Natural killer cell (primary cell): Measurements from ENCODE around the gene PUS7L. TPM values are rescaled to one million over a fixed set of nuclear protein-coding genes. Genes with fewer than 3 reads are reported as not detected.
"Not testable (repeated sequence)": the region's sequence is repeated elsewhere in the genome, so short reads cannot be mapped to it uniquely, and the experiment has no call there.

Experiments used
- ATAC-seq, 3 donors: fragments of 150-1000 bp in 2 of 3; fragments of 200-7000 bp in 1 of 3; cut with Tn5 transposase; 1 replicate in 1 of 3; 2 replicates in 2 of 3; pipeline ENCODE4 v1.10.0; 2021; ENCODE audit warnings: mild to moderate bottlenecking in 2 of 3, moderate library complexity in 2 of 3
- DNase-seq, 2 donors: peaks; one replicate each; pipeline versions ENCODE4 v3.0.0 to v3.0.0-alpha.2; 2013 to 2021; ENCODE audit warnings: mixed read lengths in 1 of 2
- H3K27ac ChIP-seq: one replicate; pipeline ENCODE4 v1.5.1; 2013; ENCODE audit warnings: mild to moderate bottlenecking, low read length
- H3K27me3 ChIP-seq: one replicate; pipeline ENCODE4 v1.6.1; 2013; ENCODE audit warnings: low read length; ENCODE audit not compliant: control insufficient read depth, insufficient read depth
- H3K36me3 ChIP-seq: one replicate; pipeline ENCODE4 v1.6.1; 2013; ENCODE audit warnings: low read length; ENCODE audit not compliant: control insufficient read depth, insufficient read depth
- H3K4me1 ChIP-seq: one replicate; pipeline ENCODE4 v1.6.1; 2013; ENCODE audit warnings: low read length; ENCODE audit not compliant: control insufficient read depth, insufficient read depth
- H3K4me3 ChIP-seq: one replicate; pipeline ENCODE4 v1.5.1; 2013; ENCODE audit warnings: low read length
- H3K9me3 ChIP-seq: one replicate; pipeline ENCODE4 v1.6.1; 2013; ENCODE audit warnings: low read length; ENCODE audit not compliant: control insufficient read depth, insufficient read depth
- H3K27ac Mint-ChIP-seq, 2 donors: one replicate each; pipeline ENCODE4 v1.8.0; 2022; ENCODE audit warnings: mild to moderate bottlenecking in 2 of 2, mixed read lengths in 2 of 2, moderate library complexity in 1 of 2
- H3K27me3 Mint-ChIP-seq, 2 donors: one replicate each; pipeline ENCODE4 v1.8.0; 2022; ENCODE audit warnings: low read depth in 2 of 2, mixed read lengths in 2 of 2
- H3K36me3 Mint-ChIP-seq: one replicate; pipeline ENCODE4 v1.8.0; 2022; ENCODE audit warnings: mixed read lengths
- H3K4me1 Mint-ChIP-seq, 2 donors: one replicate each; pipeline ENCODE4 v1.8.0; 2022; ENCODE audit warnings: mixed read lengths in 2 of 2
- H3K4me3 Mint-ChIP-seq: one replicate; pipeline ENCODE4 v1.8.0; 2022; ENCODE audit warnings: mild to moderate bottlenecking, moderate library complexity, mixed read lengths
- H3K9me3 Mint-ChIP-seq, 2 donors: one replicate each; pipeline ENCODE4 v1.8.0; 2022; ENCODE audit warnings: mixed read lengths in 2 of 2
- WGBS: methylation state at CpG from one replicate; pipeline ENCODE4 v1.1.7; 2013; ENCODE audit warnings: missing lambda C conversion rate; ENCODE audit not compliant: insufficient coverage; 5-methylcytosine and 5-hydroxymethylcytosine counted together
- intact Hi-C: fragments of 100-400 bp; cut with micrococcal nuclease; formaldehyde crosslinking; loops from one replicate; pipeline ENCODE4 v1.14.2; 2022
- total RNA-seq, 4 donors: library from RNA; stranded (reverse); fragments of 120-200 nt in 1 of 4; gene quantifications; one replicate each; pipeline versions ENCODE4 v1.2.3 to v1.2.4, GENCODE V29; 2013 to 2022
- TF ChIP-seq, protein P1 (sequence below): fragments of 200-600 bp; IDR thresholded peaks from one replicate; pipeline ENCODE4 v1.8.0; 2022; ENCODE audit warnings: antibody characterized with exemption

Gene PUS7L
- total RNA-seq, 3 donors from 2014 or later (not counting 1 experiment from before 2014, with no cell fraction given) = 15.8 to 24.5 (median 19.0) TPM

DNA sequence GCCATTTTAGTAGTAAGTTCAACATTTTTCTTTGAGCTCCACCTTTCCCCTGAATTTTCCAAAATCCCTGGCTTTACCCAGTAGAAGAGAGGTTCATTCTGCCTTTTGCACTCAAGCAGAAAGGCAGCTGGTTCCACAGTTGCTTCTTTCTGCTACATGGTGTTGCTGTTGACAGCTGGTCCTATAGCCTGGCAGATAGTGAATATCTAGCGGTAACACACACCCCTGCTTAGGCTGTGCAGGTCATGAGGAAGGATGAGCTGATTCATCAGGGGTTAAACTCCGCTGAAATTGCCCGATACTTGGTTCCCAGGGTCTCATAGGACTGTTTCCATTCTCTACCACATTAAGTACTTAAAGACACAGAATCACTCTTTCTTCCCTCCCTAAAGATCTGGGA lies 62.4 kb downstream of the PUS7L start:
- Mint-ChIP-seq H3K27ac (no peak overlapping the region), H3K9me3 (peaks cover 0 to 2% of the 10 kb centered on the region in 2 donors), H3K27me3 (peaks cover 0 to 4% of the 10 kb centered on the region in 2 donors), H3K4me1 (peaks cover 4 to 6% of the 10 kb centered on the region in 2 donors), H3K36me3 (no peaks in the 10 kb centered on the region), H3K4me3 (no peak overlapping the region)
- Histone ChIP-seq H3K9me3 (no peaks in the 10 kb centered on the region), H3K27ac (no peak overlapping the region), H3K4me3 (no peak overlapping the region), H3K27me3 (no peaks in the 10 kb centered on the region), H3K4me1 (peaks cover 3% of the 10 kb centered on the region), H3K36me3 (no peaks in the 10 kb centered on the region)
- DNase-seq (no peak), ATAC-seq (no peak)
- intact Hi-C loops = no loop called here
- TF ChIP-seq, protein P1, sequence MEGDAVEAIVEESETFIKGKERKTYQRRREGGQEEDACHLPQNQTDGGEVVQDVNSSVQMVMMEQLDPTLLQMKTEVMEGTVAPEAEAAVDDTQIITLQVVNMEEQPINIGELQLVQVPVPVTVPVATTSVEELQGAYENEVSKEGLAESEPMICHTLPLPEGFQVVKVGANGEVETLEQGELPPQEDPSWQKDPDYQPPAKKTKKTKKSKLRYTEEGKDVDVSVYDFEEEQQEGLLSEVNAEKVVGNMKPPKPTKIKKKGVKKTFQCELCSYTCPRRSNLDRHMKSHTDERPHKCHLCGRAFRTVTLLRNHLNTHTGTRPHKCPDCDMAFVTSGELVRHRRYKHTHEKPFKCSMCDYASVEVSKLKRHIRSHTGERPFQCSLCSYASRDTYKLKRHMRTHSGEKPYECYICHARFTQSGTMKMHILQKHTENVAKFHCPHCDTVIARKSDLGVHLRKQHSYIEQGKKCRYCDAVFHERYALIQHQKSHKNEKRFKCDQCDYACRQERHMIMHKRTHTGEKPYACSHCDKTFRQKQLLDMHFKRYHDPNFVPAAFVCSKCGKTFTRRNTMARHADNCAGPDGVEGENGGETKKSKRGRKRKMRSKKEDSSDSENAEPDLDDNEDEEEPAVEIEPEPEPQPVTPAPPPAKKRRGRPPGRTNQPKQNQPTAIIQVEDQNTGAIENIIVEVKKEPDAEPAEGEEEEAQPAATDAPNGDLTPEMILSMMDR = no peak
- WGBS = 88% methylated on average over 3 of the region's 3 CpGs

DNA sequence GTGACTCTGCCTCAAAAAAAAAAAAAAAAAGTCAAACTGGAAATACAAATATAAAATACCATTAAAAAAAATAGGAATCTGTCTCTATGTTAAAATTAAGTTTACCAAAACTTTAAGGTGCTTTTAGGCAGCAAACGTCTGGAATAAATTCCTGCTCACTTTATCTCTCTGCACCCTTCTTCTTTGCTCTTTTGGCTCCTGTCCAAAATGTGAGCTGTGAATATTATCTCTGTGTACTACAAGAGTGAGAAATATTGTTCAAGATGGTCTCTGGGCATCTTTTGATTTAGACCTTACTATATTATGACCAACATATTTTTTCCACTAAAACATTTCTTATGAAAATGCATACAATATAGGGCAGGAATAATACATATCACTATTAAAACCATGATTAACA lies 63.7 kb downstream of the PUS7L start:
- H3K4me3 ChIP-seq = no peak overlapping the region
- ATAC-seq (no peak), DNase-seq (no peak)
- no CpG with 5 or more reads among the region's 1 CpG for WGBS
- no peaks in the 10 kb centered on the region for H3K27me3 ChIP-seq
- Mint-ChIP-seq H3K36me3 (no peaks in the 10 kb centered on the region), H3K4me3 (no peak overlapping the region), H3K4me1 (no peaks in the 10 kb centered on the region), H3K27ac (no peak overlapping the region), H3K27me3 (peaks cover 0 to 4% of the 10 kb centered on the region in 2 donors), H3K9me3 (peaks cover 0 to 2% of the 10 kb centered on the region in 2 donors)
- H3K27ac ChIP-seq = no peak overlapping the region
- no peaks in the 10 kb centered on the region for H3K36me3 ChIP-seq
- intact Hi-C loops = no loop called here
- H3K9me3 ChIP-seq = no peaks in the 10 kb centered on the region
- TF ChIP-seq, protein P1 = no peak
- H3K4me1 ChIP-seq = no peaks in the 10 kb centered on the region

DNA sequence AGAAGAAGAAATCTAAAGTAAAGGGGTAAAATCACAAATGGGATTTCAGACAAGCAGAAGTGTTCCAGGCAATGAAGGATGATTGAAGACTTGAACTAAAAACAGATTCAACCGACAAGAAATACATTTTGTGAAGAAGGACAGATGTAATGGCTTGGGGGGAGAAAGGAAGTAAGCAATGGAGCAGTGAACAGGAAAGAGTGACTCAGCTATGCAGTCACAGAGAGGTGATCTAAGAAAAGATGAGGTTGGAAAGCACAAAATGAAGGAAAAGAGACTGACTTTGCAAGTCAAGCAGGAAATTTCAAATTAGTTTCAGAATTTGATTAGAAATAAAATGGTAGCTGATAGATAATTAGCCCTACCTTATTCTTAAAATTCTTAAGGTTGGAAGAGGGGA lies 66.5 kb downstream of the PUS7L start:
- H3K4me1 Mint-ChIP-seq = no peaks in the 10 kb centered on the region
- peaks cover 0 to 4% of the 10 kb centered on the region in 2 donors for H3K27me3 Mint-ChIP-seq
- no peak for ATAC-seq
- peaks cover 0 to 2% of the 10 kb centered on the region in 2 donors for H3K9me3 Mint-ChIP-seq
- no peaks in the 10 kb centered on the region for H3K36me3 ChIP-seq
- TF ChIP-seq, protein P1 = no peak
- H3K4me3 ChIP-seq = no peak overlapping the region
- H3K4me3 Mint-ChIP-seq = no peak overlapping the region
- no peaks in the 10 kb centered on the region for H3K9me3 ChIP-seq
- intact Hi-C loops = no loop called here
- DNase-seq = no peak
- 5% methylated on average over 1 of the region's 1 CpG for WGBS
- H3K27ac Mint-ChIP-seq = no peak overlapping the region
- no peaks in the 10 kb centered on the region for H3K4me1 ChIP-seq
- no peaks in the 10 kb centered on the region for H3K36me3 Mint-ChIP-seq
- H3K27ac ChIP-seq = no peak overlapping the region
- H3K27me3 ChIP-seq = no peaks in the 10 kb centered on the region

DNA sequence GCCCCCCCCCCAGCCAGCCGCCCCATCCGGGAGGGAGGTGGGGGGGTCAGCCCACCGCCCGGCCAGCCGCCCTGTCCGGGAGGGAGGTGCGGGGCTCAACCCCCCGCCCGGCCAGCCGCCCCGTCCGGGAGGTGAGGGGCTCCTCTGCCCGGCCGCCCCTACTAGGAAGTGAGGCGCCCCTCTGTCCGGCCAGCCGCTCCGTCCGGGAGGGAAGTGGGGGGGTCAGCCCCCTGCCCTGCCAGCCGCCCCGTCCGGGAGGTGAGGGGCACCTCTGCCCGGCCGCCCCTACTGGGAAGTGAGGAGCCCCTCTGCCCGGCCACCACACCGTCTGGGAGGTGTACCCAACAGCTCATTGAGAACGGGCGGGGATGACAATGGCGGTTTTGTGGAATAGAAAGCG lies 73.1 kb downstream of the PUS7L start:
- H3K9me3 ChIP-seq, intact Hi-C loops, DNase-seq, H3K27me3 ChIP-seq, ATAC-seq, H3K4me1 ChIP-seq, H3K36me3 ChIP-seq, H3K27ac ChIP-seq, H3K4me3 Mint-ChIP-seq, H3K4me3 ChIP-seq, H3K4me1 Mint-ChIP-seq, H3K9me3 Mint-ChIP-seq, H3K36me3 Mint-ChIP-seq, H3K27ac Mint-ChIP-seq: not testable (repeated sequence)
- H3K27me3 Mint-ChIP-seq = peaks cover 0 to 11% of the 10 kb centered on the region in 2 donors
- WGBS = 97% methylated on average over 27 of the region's 30 CpGs
